Activated CD4-positive, CD25-positive, alpha-beta regulatory T cell treated with anti-CD3 and anti-CD28 coated beads, Interleukin-2, amount 50 U/mL, for 24 hours (primary cell): ENCODE measurements around the gene CLDN9.

Experiments
- ATAC-seq, 2 donors: fragments of 150-1000 bp; cut with Tn5 transposase; one replicate each; pipeline ENCODE4 v1.10.0; 2021; ENCODE audit warnings: mild to moderate bottlenecking in 1 of 2, moderate library complexity in 1 of 2

The CLDN9 gene

GRCh38 chr16:3057181-3058138, 44.7 kb downstream of the CLDN9 start:
- no peak for ATAC-seq

DNA sequence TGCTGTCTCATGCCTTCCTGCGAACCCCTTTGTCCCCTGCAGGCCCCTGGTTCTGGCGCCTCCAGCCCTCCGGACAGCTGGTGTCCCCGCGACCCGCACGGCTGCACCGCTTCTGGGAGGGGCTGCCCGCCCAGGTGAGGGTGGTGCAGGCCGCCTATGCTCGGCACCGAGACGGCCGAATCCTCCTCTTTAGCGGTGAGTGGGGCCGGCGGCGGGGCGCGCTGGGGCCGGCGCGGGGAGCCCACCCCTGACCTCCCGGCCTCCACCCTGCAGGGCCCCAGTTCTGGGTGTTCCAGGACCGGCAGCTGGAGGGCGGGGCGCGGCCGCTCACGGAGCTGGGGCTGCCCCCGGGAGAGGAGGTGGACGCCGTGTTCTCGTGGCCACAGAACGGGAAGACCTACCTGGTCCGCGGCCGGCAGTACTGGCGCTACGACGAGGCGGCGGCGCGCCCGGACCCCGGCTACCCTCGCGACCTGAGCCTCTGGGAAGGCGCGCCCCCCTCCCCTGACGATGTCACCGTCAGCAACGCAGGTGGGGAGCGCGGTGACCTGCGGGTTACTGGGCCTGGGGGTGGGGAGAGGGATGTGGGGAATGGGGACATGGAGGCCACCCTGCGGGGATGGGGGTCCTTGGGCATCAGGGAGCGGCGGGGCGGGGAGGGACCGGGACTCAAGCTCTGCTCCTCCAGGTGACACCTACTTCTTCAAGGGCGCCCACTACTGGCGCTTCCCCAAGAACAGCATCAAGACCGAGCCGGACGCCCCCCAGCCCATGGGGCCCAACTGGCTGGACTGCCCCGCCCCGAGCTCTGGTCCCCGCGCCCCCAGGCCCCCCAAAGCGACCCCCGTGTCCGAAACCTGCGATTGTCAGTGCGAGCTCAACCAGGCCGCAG, 45.7 kb downstream of the CLDN9 start:
- peak; percentile 50 to 51 for ATAC-seq

DNA sequence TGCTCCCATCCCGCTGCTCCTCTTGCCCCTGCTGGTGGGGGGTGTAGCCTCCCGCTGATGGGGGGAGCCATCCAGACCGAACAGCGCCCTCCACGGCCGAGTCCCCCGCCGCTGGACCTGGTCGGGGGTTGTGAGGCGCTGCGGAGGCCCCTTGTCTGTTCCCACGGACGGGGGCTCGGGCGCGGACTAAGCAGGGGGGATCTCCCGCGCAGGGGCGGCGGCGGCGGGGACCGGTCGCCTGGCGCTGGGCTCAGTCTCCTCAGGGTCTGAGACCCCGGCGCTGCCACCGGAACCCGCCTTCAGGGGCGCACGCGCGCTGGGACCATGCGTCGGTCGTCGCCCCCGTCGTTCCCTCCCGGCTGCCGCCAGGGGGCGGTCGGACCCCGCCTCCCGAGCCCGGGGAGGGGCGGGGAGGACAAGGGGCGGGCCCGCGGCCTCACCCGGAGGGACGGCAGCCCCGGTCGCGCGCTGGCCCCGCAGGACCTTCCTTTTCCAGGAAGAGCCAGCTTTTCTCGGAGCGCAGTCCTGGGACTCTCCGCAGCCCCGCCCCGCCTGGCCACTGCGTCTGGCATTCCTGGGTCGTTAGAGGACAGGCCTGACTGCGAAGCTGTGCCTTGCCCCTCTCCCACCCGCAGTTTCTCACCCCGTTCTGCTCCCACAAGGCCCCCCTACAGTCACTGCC, 46.5 kb downstream of the CLDN9 start:
- ATAC-seq, result peak; percentile 89

- no peak for ATAC-seq
Observed at GRCh38 chr16:3059723-3060242, 47.1 kb downstream of the CLDN9 start.

- no peak for ATAC-seq
Observed at GRCh38 chr16:3060339-3061127, 47.8 kb downstream of the CLDN9 start.

- ATAC-seq, result no peak
Observed at GRCh38 chr16:3062553-3062952, 49.8 kb downstream of the CLDN9 start.

DNA sequence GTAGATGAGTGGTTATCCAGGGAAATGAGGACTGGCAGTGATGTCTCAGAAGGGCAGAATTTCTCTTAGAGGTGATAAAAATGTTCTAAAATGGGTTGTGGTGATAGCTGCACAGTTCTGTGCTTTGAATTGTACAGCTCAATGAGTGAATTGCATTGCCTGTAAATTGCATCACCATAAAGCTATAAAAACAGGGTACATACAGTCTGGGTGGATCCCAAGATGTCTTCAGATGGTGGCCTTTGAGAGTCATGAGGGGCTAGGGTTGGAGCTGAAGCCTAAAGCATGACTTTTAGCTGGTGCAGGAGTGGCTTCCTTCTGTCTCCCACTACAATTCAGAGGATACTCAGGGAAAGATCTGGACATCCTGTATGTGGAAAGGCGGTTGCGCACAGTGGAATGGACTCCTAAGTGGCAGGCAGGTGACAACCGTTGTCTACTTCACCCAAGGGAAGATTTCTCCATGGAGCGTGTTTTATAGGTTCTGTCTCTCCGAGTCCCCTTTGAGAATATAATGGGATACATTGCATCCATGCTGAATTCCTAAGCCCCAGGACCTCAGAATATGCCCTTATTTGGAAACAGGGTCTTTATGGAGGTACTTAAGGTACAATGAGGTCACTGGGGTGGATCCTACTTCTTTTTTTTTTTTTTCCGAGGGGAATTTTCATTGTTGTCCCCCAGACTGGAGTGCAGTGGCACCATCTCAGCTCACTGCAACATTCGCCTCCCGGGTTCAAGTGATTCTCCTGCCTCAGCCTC, 51.1 kb downstream of the CLDN9 start:
- no peak for ATAC-seq
